PC-9 (cell line): ENCODE results near the gene DEPP1. TPM values are rescaled to one million over a fixed set of nuclear protein-coding genes. Genes with fewer than 3 reads are reported as not detected.

ENCODE experiments used
- BruUV-seq: library from RNA; stranded (reverse); fragments of 400-500 nt; replicated peaks from 2 replicates; lab custom pipeline; 2021; lab: Mats Ljungman, UMichigan
- CTCF ChIA-PET: fragments of 300-600 bp; sonication (Branson Sonifier 250); formaldehyde crosslinking; loops from one replicate; lab custom pipeline; 2022; ENCODE audit warnings: antibody characterized with exemption; lab: Charles Lee
- POLR2A ChIA-PET: fragments of 300-600 bp; sonication (Branson Sonifier 250); formaldehyde crosslinking; loops from one replicate; lab custom pipeline; 2022; ENCODE audit warnings: antibody characterized with exemption; ENCODE audit not compliant: unreplicated experiment; lab: Charles Lee
- DNase-seq, 2 experiments: peaks; one replicate each; pipeline versions ENCODE4 v3.0.0 to v3.0.0-alpha.2; 2015 to 2022; ENCODE audit warnings: mixed read lengths in 1 of 2
- H2AFZ ChIP-seq: fragments of 200-600 bp; sonication (generic); 2 replicates; pipeline ENCODE4 v1.8.1; 2017; ENCODE audit warnings: antibody characterized with exemption
- H3F3A ChIP-seq: fragments of 200-600 bp; sonication (generic); 2 replicates; pipeline ENCODE4 v1.8.1; 2017; ENCODE audit warnings: antibody characterized with exemption, mild to moderate bottlenecking, low read depth; ENCODE audit not compliant: insufficient read depth
- H3K27ac ChIP-seq: fragments of 200-600 bp; sonication (generic); 2 replicates; pipeline ENCODE4 v1.6.1; 2016; ENCODE audit warnings: mixed run types
- H3K27me3 ChIP-seq: fragments of 200-600 bp; sonication (generic); 2 replicates; pipeline ENCODE4 v1.6.1; 2016; ENCODE audit warnings: low read depth, mixed run types; ENCODE audit not compliant: insufficient read depth
- H3K36me3 ChIP-seq: fragments of 200-600 bp; sonication (generic); 2 replicates; pipeline ENCODE4 v1.6.1; 2016; ENCODE audit warnings: low read depth, mixed run types
- H3K4me1 ChIP-seq: fragments of 200-600 bp; sonication (generic); replicated peaks from 2 replicates; pipeline ENCODE4 v1.6.1; 2016; ENCODE audit warnings: mixed run types; ENCODE audit not compliant: insufficient read depth
- H3K4me2 ChIP-seq: fragments of 200-600 bp; sonication (generic); 2 replicates; pipeline ENCODE4 v1.6.1; 2017; ENCODE audit warnings: mixed run types
- H3K4me3 ChIP-seq: fragments of 200-600 bp; sonication (generic); 2 replicates; pipeline ENCODE4 v1.6.1; 2016; ENCODE audit warnings: mixed run types
- H3K79me2 ChIP-seq: fragments of 200-600 bp; sonication (generic); 2 replicates; pipeline ENCODE4 v1.6.1; 2017; ENCODE audit warnings: low read depth, mixed run types
- H3K9me2 ChIP-seq: fragments of 200-600 bp; sonication (generic); 2 replicates; pipeline ENCODE4 v1.8.1; 2017; ENCODE audit warnings: mild to moderate bottlenecking; ENCODE audit not compliant: insufficient read depth
- H3K9me3 ChIP-seq: fragments of 200-600 bp; sonication (generic); 2 replicates; pipeline ENCODE4 v1.8.1; 2016; ENCODE audit warnings: low read depth; ENCODE audit not compliant: insufficient read depth
- H4K20me1 ChIP-seq: fragments of 200-600 bp; sonication (generic); 2 replicates; pipeline ENCODE4 v1.8.1; 2017; ENCODE audit not compliant: insufficient read depth
- CTCF ChIP-seq: fragments of 200-600 bp; sonication (generic); conservative IDR thresholded peaks from 2 replicates; pipeline ENCODE4 v1.6.1; 2017; ENCODE audit warnings: mixed run types, antibody characterized with exemption, mild to moderate bottlenecking, moderate library complexity
- EZH2 ChIP-seq: fragments of 200-600 bp; sonication (generic); IDR thresholded peaks from 2 replicates; pipeline ENCODE4 v1.8.0; 2017; ENCODE audit warnings: antibody characterized with exemption, low read depth
- intact Hi-C: fragments of 100-400 bp; cut with micrococcal nuclease; formaldehyde crosslinking; loops from one replicate; pipeline ENCODE4 v1.10.0; 2022; ENCODE audit not compliant: unreplicated experiment
- total RNA-seq: library from RNA; stranded (reverse); gene quantifications from 2 replicates; pipeline ENCODE4 v1.2.3, GENCODE V29; 2021

The DEPP1 gene
- total RNA-seq, 1 experiment from 2014 or later: 13.2 TPM

GRCh38 chr10:44992732-44993225 is 14.2 kb upstream of the DEPP1 start:
- POLR2A ChIA-PET: interaction anchor here (0.9 kb wide), 1 partner anchor 14 kb away, joined by 3 read pairs; the partner anchor contains the start of gene DEPP1

GRCh38 chr10:44992070-44992731 is 13.6 kb upstream of the DEPP1 start:
- Histone ChIP-seq H3K27ac (no peak overlapping the region), H3K4me1 (peaks cover 42% of the 10 kb centered on the region), H2AFZ (no peak overlapping the region), H4K20me1 (no peaks in the 10 kb centered on the region), H3K9me2 (no peaks in the 10 kb centered on the region), H3K79me2 (no peaks in the 10 kb centered on the region), H3K4me3 (no peak overlapping the region), H3F3A (peaks cover 32% of the 10 kb centered on the region), H3K36me3 (no peaks in the 10 kb centered on the region), H3K27me3 (no peaks in the 10 kb centered on the region), H3K4me2 (no peak overlapping the region), H3K9me3 (no peaks in the 10 kb centered on the region)
- no peak for DNase-seq
- intact Hi-C loops: no loop called here
- ChIA-PET POLR2A (interaction anchor here (0.9 kb wide), 1 partner anchor 13 kb away, joined by 3 read pairs; the partner anchor contains the start of gene DEPP1), CTCF (no interaction called here)
- no TSS peak for BruUV-seq
- TF ChIP-seq EZH2 (no peak), CTCF (no peak)

More at GRCh38 chr10:44992732-44993225, 14.2 kb upstream of the DEPP1 start:
- Histone ChIP-seq H3K79me2 (no peaks in the 10 kb centered on the region), H3K27me3 (no peaks in the 10 kb centered on the region), H3K9me2 (no peaks in the 10 kb centered on the region), H3K4me1 (peaks cover 46% of the 10 kb centered on the region), H4K20me1 (no peaks in the 10 kb centered on the region), H3K4me2 (no peak overlapping the region), H3F3A (peaks cover 32% of the 10 kb centered on the region), H3K27ac (no peak overlapping the region), H2AFZ (no peak overlapping the region), H3K9me3 (no peaks in the 10 kb centered on the region), H3K4me3 (no peak overlapping the region), H3K36me3 (no peaks in the 10 kb centered on the region)
- BruUV-seq: no TSS peak
- DNase-seq: no peak
- no peak for TF ChIP-seq EZH2
- CTCF ChIA-PET: no interaction called here
- intact Hi-C loops: no loop called here

GRCh38 chr10:44991571-44991970 is 13.0 kb upstream of the DEPP1 start:
- no TSS peak for BruUV-seq

More at GRCh38 chr10:44991571-44991970, 13.0 kb upstream of the DEPP1 start:
- no peaks in the 10 kb centered on the region for H3K36me3 ChIP-seq
- no peak overlapping the region for H3K4me2 ChIP-seq
- no peak for DNase-seq
- H3K9me3 ChIP-seq: no peaks in the 10 kb centered on the region
- TF ChIP-seq EZH2 (no peak), CTCF (no peak)
- POLR2A ChIA-PET: interaction anchor here (0.9 kb wide), 1 partner anchor 13 kb away, joined by 3 read pairs; the partner anchor contains the start of gene DEPP1
- CTCF ChIA-PET: no interaction called here
- no peak overlapping the region for H3K27ac ChIP-seq
- peaks cover 36% of the 10 kb centered on the region for H3K4me1 ChIP-seq
- H3K79me2 ChIP-seq: no peaks in the 10 kb centered on the region
- intact Hi-C loops: no loop called here
- H3K4me3 ChIP-seq: no peak overlapping the region
- H3K9me2 ChIP-seq: no peaks in the 10 kb centered on the region
- no peaks in the 10 kb centered on the region for H4K20me1 ChIP-seq
- no peaks in the 10 kb centered on the region for H3K27me3 ChIP-seq
- no peak overlapping the region for H2AFZ ChIP-seq
- peaks cover 27% of the 10 kb centered on the region for H3F3A ChIP-seq
